ENCODE data around the gene KPNA4. TPM values are rescaled to one million over a fixed set of nuclear protein-coding genes. Genes with fewer than 3 reads are reported as not detected.

The KPNA4 gene
- total RNA-seq, 1 experiment from 2014 or later: 76.7 TPM

- Histone ChIP-seq H2BK5ac (ENCODE audit: insufficient read length, low read length) (no peak overlapping the region), H2BK120ac (ENCODE audit: low read depth, low read length, poor library complexity, severe bottlenecking) (no peak overlapping the region), H3K9me3 (ENCODE audit: control insufficient read depth, low read depth, low read length) (no peaks in the 10 kb centered on the region), H2AK5ac (ENCODE audit: insufficient read length, low read length) (no peak overlapping the region), H3K23me2 (ENCODE audit: insufficient read length, low read depth, low read length, poor library complexity, severe bottlenecking) (no peaks in the 10 kb centered on the region), H3K56ac (ENCODE audit: insufficient read length, low read depth, low read length) (no peak overlapping the region), H3T11ph (ENCODE audit: low read length) (no peak overlapping the region), H2BK20ac (ENCODE audit: low read depth, low read length, poor library complexity, severe bottlenecking) (no peak overlapping the region), H3K14ac (ENCODE audit: insufficient read depth, low read length) (no peak overlapping the region), H4K5ac (ENCODE audit: insufficient read length, low read depth, low read length) (no peak overlapping the region), H4K8ac (replicated peaks; ENCODE audit: insufficient read length, low read depth, low read length) (no peak overlapping the region), H3K23ac (ENCODE audit: insufficient read length, low read depth, low read length) (no peak overlapping the region), H3K4me1 (ENCODE audit: insufficient read depth, low read length) (no peaks in the 10 kb centered on the region), H2BK12ac (ENCODE audit: insufficient read length, low read depth, low read length) (no peak overlapping the region), H3K9ac (ENCODE audit: extremely low read depth, insufficient read length, low read length) (no peak overlapping the region), H4K91ac (ENCODE audit: insufficient read length, low read depth, low read length) (no peak overlapping the region), H2BK15ac (ENCODE audit: low read depth, low read length) (no peak overlapping the region), H3K79me2 (ENCODE audit: insufficient read depth, low read length) (no peaks in the 10 kb centered on the region), H3K79me1 (ENCODE audit: insufficient read depth, low read depth, low read length, poor library complexity, severe bottlenecking) (no peaks in the 10 kb centered on the region), H4K20me1 (ENCODE audit: control insufficient read depth, insufficient read depth, insufficient read length) (no peaks in the 10 kb centered on the region), H3K27me3 (ENCODE audit: insufficient read depth, low read length) (no peaks in the 10 kb centered on the region), H2AFZ (ENCODE audit: low read length) (no peak overlapping the region), H3K27ac (ENCODE audit: insufficient read length, low read depth, low read length) (no peak overlapping the region), H3K4ac (ENCODE audit: low read depth, low read length) (no peak overlapping the region), H3K18ac (ENCODE audit: insufficient read length, low read depth, low read length) (no peak overlapping the region), H3K4me2 (ENCODE audit: insufficient read depth, insufficient read length, low read length) (no peak overlapping the region)
- Mint-ChIP-seq H3K27ac (no peak overlapping the region), H3K27me3 (ENCODE audit: low read depth) (no peaks in the 10 kb centered on the region), H3K36me3 (ENCODE audit: insufficient read depth in 1 of 3, low read depth in 3 of 3) (no peaks in the 10 kb centered on the region), H3K4me1 (0 out of 4 replicates have a peak, but pooled peaks cover 0 to 4% of the 10 kb centered on the region in 2 experiments), H3K4me3 (no peak overlapping the region), H3K9me3 (no peaks in the 10 kb centered on the region)
- no peak for TF ChIP-seq CTCF (conservative IDR thresholded peaks at IDR 0.05)
- DNase-seq: no peak
Measured at GRCh38 chr3:160490166-160490565, 75.2 kb downstream of the KPNA4 start.
